Breast epithelium (tissue), 3 donors: ENCODE data around the gene C5AR1.

ENCODE experiments used
- CTCF ChIP-seq, 3 donors: fragments of 450-650 bp; IDR thresholded peaks; one replicate each; pipeline ENCODE4 v1.5.1; 2016 to 2017; ENCODE audit warnings: antibody characterized with exemption in 3 of 3, mild to moderate bottlenecking in 3 of 3, moderate library complexity in 3 of 3
- POLR2A ChIP-seq: fragments of 450-650 bp; IDR thresholded peaks from one replicate; pipeline ENCODE4 v1.6.1; 2016; ENCODE audit warnings: antibody characterized with exemption, mild to moderate bottlenecking, moderate library complexity

GRCh38 chr19:47341734-47342133 is 32.1 kb downstream of the C5AR1 start:
- TF ChIP-seq CTCF (IDR thresholded peaks at IDR 0.05) (no peak), POLR2A (no peak)
